C4-2B (cell line): ENCODE data around the gene PPP4R4.

Experiments
- H3K27ac ChIP-seq: fragments of 450-650 bp; 2 replicates; pipeline ENCODE4 v1.5.1; 2017
- ZFX ChIP-seq: fragments of 450-650 bp; IDR thresholded peaks from 2 replicates; pipeline ENCODE4 v1.6.1; 2017
- TF ChIP-seq, protein P1 (sequence below): fragments of 450-650 bp; conservative IDR thresholded peaks from 2 replicates; pipeline ENCODE4 v1.5.1; 2017; ENCODE audit warnings: mild to moderate bottlenecking

PPP4R4 gene, protein sequence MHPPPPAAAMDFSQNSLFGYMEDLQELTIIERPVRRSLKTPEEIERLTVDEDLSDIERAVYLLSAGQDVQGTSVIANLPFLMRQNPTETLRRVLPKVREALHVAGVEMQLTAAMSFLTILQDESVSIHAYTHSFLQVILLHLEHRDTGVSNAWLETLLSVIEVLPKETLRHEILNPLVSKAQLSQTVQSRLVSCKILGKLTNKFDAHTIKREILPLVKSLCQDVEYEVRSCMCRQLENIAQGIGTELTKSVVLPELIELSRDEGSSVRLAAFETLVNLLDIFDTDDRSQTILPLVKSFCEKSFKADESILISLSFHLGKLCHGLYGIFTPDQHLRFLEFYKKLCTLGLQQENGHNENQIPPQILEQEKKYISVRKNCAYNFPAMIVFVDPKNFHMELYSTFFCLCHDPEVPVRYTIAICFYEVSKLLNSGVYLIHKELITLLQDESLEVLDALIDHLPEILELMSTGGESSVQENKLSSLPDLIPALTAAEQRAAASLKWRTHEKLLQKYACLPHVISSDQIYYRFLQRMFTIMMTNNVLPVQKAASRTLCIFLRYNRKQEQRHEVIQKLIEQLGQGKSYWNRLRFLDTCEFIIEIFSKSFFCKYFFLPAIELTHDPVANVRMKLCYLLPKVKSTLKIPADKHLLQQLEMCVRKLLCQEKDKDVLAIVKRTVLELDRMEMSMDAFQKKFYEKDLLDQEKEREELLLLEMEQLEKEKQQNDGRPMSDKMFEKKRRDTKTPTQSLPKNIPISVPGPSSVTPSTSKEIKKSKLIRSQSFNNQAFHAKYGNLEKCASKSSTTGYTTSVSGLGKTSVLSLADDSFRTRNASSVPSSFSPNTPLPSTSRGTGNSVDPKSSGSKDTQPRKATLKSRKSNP

DNA sequence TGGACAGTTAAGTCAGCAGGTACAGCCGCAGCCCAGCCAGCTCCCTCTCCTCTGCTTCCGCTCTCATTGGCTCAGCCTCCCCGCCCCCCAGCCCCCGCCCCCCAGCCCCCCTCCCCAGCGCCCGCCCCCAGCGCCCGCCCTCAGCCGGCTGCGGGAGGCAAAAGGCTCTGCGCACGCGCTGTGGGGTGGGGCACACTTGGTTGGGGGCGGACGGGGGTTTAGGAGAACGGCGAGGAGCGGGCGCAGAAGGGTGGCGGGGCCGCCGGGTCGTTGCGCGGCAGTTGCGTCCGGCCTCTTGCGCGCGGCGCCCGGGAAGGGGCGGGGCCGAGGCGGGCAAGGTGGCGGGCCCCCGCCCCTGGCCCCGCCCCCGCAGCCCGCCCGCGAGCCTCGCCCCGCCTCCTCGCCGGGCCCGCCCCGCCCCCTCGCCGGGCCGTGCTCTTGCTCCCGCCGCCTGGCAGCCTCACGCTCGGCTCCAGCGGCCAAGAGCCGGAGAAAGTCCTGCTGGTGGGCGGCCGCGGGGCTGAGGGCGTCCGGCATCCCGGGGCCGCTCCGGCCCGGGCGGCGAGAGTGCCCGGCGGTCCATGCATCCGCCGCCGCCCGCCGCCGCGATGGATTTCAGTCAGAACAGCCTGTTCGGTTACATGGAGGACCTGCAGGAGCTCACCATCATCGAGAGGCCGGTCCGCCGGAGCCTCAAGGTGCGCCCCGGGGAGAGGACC lies at the start of gene PPP4R4:
Gene PPP4R4 (plus strand): TSS at position 438 of the 719 bp plus-strand sequence. CDS start 144 bp downstream, at position 582.
- TF ChIP-seq, protein P1, sequence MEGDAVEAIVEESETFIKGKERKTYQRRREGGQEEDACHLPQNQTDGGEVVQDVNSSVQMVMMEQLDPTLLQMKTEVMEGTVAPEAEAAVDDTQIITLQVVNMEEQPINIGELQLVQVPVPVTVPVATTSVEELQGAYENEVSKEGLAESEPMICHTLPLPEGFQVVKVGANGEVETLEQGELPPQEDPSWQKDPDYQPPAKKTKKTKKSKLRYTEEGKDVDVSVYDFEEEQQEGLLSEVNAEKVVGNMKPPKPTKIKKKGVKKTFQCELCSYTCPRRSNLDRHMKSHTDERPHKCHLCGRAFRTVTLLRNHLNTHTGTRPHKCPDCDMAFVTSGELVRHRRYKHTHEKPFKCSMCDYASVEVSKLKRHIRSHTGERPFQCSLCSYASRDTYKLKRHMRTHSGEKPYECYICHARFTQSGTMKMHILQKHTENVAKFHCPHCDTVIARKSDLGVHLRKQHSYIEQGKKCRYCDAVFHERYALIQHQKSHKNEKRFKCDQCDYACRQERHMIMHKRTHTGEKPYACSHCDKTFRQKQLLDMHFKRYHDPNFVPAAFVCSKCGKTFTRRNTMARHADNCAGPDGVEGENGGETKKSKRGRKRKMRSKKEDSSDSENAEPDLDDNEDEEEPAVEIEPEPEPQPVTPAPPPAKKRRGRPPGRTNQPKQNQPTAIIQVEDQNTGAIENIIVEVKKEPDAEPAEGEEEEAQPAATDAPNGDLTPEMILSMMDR = no peak
- TF ChIP-seq ZFX = no peak
- peak within 1 kb of the TSS; percentile 50 for H3K27ac ChIP-seq

DNA sequence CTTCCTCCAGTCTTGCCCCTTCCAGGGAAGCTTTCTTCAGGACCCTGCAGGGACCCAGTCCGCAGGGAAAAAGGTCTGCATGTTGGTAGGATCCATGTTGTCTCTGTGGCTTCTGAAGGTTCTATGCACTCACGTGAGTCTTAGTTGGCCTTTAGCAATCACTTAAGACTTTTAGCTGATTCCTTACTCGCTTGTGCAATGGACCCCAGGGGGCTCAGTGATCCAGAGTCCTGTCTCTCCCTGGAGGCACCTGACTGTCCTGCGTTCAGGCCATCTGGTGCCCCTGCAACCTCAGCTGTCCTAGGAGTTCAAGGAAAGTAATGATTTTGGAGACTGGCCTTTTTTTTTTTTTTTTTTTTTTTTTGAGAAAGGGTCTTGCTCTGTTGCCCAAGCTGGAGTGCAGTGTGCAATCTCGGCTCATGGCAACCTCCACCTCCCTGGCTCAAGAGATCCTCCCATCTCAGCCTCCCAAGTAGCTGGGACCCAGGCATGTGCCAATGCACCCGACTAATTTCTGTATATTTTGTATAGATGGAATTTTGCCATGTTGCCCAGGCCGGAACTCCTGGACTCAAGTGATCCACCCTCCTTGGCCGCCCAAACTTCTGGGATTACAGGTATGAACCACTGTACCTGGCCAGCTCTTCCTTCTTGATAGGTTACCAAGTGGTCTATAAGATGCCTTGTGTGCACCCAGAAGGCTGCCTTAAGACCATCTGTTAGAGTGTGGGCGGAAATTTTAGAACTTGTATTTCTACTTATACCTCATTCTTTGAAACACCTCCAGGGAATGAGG lies 49.3 kb upstream of the PPP4R4 start:
- H3K27ac ChIP-seq = no peak overlapping the region
- no peak for TF ChIP-seq ZFX
- TF ChIP-seq, protein P1 = no peak

DNA sequence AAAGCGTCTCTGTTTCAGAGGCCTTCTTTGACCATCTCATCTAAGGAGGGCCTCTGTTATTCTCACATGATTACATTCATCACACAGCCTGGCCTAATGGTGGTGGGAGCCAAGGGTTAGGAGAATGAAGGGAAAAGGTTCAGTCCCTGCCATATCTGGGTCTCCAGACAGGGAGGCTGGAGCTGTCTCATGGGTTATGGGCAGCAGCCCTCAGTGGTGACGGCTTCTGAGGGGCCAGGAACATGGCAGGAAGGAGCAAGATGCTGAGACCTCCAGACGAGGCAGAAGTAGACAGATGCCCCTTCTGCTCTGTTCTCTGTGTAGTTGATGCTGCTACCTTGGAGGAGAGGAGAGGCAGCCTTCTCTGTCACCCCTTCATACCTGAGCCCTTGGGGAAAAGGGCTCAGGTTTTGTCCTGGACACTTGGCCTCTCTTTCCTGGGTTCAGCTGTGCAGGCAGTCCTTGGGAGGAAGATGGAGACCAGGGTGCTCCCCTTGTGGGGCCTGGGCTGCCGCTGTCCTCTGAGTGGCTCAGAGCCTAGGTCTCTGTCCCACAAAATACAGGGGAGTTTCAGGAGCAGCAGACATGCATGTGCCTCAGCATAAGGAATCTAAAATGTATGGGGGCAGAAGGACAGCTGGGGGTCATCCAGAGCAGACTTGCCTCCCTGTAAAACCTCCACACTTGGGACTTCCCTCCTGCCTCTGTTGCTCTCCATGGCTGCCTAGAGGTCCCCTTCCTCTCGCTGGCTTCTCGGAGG lies 48.3 kb upstream of the PPP4R4 start:
- TF ChIP-seq, protein P1 = no peak
- no peak for TF ChIP-seq ZFX
- no peak overlapping the region for H3K27ac ChIP-seq

DNA sequence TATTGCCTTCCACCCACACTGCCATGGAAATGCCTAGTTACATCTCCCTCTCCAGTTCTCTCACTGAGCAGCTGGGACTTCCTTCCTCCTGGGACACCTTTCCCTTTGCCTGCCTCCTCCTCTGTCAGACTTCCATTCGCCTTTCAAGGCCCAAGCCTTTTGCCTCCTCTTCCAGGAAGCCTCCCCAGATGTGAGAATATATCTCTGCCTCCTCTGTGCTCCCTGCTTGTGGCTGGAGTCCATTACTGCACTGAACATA lies 47.8 kb upstream of the PPP4R4 start:
- TF ChIP-seq, protein P1 = no peak
- TF ChIP-seq ZFX = no peak
- H3K27ac ChIP-seq = no peak overlapping the region

DNA sequence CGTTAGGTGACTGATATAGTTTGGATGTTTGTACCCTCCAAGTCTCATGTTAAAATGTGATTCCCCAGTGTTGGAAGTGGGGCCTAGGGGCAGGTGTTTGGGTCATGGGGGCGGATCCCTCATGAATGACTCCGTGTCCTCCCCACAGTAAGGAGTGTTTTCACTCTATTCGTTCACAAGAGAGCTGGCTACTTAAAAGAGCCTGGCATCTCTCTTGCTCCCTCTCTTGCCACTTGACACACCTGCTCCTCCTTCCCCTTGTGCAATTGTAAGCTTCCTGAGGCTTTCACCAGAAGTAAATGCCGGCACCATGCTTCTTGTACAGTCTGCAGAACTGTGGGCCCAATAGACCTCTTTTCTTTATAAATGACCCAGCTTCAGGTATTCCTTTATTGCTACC lies 47.3 kb upstream of the PPP4R4 start:
- no peak overlapping the region for H3K27ac ChIP-seq
- TF ChIP-seq ZFX = no peak
- TF ChIP-seq, protein P1 = no peak

DNA sequence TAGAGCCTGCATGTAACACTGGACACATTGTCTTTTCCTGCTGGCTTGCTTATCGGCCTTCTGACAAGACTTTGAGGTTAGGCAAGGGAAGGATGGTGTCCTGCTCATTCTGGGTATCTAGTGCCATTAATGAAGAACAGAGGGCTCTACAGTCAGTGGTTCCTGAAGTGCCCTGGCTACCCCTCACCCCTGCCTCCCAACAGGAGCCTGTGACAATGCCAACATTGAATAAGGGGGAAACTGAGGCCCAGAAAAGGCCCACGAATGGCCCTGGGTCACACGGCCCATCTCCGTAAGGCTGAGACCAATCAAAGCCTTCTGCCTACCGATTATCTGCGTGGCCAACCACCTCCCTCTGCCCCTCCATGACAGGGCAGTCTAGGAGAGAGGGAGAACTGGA lies 46.8 kb upstream of the PPP4R4 start:
- no peak overlapping the region for H3K27ac ChIP-seq
- no peak for TF ChIP-seq ZFX
- TF ChIP-seq, protein P1 = no peak
